T-helper 2 cell treated with Interferon-gamma antibody and Interleukin-4, amounts not matched to agents 100 ng/mL and 5 ng/mL, for 36 hours (primary cell): Measurements from ENCODE around the gene YBX2. TPM values are rescaled to one million over a fixed set of nuclear protein-coding genes. Genes with fewer than 3 reads are reported as not detected.

Source experiments
- intact Hi-C: fragments of 100-400 bp; cut with micrococcal nuclease; formaldehyde crosslinking; loops from one replicate; pipeline ENCODE4 v1.15.1; 2023
- total RNA-seq: library from RNA; stranded (reverse); gene quantifications from 2 replicates; pipeline ENCODE4 v1.2.3, GENCODE V29; 2022

Gene YBX2
- total RNA-seq, 1 donor from 2014 or later: 1.3 TPM

DNA sequence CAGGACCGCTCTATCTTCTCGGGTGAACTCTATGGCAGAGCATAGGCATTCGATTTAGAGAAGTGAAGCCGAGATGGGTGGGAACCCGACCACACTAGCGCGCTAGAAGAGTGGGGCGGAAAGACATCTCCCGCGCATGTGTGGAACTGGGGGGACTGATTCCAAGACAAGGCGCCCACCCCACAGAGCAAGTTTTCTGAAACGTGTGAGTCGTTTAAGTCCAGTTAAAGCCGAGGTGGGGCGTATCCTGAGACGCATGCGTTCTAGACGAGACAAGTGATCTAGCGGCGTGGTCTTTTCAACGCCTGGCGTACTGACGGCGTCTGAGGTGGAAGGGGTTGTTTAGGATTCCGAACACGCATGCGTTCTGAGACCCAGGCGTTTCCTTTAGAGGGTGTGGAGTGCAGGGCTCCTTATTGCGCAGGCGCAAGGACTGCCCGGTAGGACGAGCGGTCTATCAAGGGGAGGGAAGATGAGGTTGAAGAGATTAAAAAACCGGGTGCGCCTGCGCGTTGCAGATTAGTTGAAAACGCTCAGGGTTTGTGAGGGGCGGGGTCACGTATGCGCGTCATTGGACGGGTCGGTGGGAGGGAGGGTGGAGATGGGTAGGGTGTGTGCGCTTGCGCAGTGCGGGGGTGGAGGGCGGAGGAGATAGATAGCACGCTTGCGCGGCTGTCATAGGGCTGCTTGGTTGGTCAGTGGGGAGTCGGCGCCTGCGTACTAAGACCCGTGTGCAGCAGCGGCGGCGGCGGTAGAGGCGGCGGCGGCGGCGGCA lies 12.7 kb upstream of the YBX2 start, which contains the start of gene EIF5A:
Gene EIF5A (plus strand): TSS at position 718 of the 775 bp plus-strand sequence. CDS start 2,008 bp downstream, outside the sequence.
- intact Hi-C loops: loop anchor here (1.0 to 5.0 kb wide), 10 partner anchors 26 to 580 kb away; partner anchors contain the start of genes ELP5, KCTD11, PHF23 and POLR2A

DNA sequence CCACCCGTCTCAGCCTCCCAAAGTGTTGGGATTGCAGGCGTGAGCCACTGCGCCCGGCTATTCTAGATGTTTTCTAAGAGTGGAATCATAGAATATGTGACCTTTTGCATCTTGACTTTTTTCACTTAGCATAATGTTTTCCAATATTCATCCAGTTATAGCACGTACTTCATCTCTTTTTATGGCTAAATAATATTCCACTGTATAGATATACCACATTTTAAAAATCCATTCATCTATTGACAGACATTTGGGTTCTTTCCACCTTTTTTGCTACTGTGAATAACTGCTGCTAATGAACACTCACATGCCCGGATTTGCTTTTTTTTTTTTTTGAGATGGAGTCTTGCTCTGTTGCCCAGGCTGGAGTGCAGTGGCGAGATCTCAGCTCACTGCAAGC lies 9.7 kb upstream of the YBX2 start:
- intact Hi-C loops: no loop called here

- intact Hi-C loops: loop anchor here (1.0 kb wide), 3 partner anchors 16 to 250 kb away; no protein-coding TSS in a partner anchor
These were observed 1.9 kb upstream of the YBX2 start for GRCh38 chr17:7296189-7296861.

DNA sequence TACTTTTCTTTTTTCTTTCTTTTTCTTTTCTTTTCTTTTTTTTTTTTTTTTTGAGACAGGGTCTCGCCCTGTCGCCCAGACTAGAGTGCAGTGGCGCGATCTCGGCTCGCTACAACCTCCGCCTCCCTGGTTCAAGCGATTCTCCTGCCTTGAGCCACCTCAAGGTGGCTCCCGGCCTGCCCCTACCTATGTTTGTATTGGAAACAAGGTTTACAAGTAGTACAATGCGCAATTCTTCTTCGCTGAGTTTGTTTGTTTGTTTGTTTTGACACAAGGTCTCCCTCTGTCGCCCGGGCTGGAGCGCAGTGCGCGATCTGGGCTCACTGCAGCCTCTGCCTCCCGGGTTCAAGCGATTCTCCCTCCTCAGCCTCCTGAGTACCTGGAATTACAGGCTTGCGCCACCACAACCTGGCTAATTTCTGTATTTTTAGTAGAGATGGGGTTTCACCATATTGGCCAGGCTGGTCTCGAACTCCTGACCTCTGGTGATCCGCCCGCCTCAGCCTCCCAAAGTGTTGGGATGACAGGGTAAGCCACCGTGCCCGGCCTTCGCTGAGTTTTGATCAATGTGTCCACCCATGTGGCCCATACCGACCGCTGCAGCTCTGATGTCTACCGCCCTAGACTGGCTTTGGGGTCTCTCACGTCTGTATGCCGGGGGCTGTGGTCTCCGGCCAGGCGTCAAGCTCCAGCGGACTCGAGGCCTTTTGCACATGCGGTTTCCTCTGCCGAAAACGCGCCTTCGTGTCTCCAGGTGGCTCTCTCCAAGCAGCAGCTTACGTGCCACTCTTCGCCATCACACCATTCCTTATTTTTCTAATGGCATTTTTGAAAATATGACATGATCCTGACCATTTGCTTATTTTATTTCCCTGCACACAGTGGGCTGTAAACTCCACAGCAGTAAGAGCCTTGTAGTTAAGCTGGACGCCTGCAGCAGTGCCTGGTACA lies 1.1 kb upstream of the YBX2 start:
- intact Hi-C loops: loop anchor here (1.0 kb wide), 3 partner anchors 15 to 249 kb away; no protein-coding TSS in a partner anchor

DNA sequence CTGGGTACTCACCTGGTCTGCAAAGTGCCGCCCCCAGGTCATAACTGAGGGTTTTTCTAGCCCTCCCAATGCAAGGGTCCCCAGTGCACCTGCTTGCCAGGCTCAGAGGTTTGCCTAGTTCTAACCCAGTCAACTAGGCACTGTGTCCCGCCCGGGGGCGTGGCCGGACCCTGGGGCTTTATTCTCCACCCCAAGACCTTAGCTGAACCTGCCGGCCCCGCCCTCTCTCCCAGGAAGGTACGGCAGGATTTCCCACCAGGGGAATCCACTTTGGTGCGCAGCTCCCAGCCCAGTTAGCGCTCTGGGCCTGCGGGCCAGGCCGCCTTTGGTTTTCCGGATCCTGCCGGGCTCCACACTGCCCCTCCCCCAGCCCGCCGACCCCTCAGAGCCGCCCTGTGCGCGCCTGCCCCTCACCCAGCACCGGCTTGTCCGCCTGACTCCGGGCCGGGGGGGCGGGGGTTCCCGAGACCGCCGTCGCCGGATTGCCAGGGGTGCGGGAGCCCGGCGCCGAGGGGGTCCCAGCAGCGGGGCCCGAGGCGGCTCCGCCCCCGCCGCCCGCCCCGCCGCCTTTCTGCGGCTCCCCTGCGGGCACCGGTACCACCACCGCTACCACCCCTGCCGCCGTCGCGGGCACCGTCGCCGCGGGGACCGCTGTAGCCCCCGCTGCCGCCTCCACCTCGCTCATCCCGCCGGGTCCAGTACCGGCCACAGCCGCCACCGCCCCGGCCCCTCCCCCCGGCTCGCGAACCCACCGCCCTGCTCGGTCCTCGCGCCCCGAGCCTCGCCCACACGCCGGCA lies 424 bp downstream of the YBX2 start:
- intact Hi-C loops: no loop called here

GRCh38 chr17:7293159-7293558 lies 1.3 kb downstream of the YBX2 start:
- intact Hi-C loops: no loop called here

- intact Hi-C loops: no loop called here
These were observed 1.7 kb downstream of the YBX2 start for GRCh38 chr17:7292729-7293128.

DNA sequence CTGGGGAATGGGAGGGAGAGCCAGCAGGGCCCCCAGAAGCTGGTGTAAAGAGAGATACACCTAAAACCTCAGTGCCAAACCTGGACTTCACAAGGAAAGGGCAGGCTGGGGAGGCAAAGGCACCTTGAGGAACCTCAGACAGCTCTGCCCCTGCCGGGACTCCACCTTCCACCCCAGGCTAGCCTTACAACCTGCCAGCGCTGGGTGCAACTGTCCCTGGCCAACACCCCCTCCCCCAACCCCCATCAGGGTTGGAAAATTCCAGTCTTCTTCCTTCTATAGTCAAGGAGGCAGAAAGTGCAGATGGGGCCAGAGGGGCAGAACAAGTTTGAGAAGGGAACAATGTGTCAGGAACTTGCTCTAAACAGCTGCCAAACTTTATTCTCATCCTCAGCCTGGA lies 2.2 kb downstream of the YBX2 start:
- intact Hi-C loops: no loop called here

- intact Hi-C loops: no loop called here
These were observed 3.8 kb downstream of the YBX2 start for GRCh38 chr17:7290685-7291084.

DNA sequence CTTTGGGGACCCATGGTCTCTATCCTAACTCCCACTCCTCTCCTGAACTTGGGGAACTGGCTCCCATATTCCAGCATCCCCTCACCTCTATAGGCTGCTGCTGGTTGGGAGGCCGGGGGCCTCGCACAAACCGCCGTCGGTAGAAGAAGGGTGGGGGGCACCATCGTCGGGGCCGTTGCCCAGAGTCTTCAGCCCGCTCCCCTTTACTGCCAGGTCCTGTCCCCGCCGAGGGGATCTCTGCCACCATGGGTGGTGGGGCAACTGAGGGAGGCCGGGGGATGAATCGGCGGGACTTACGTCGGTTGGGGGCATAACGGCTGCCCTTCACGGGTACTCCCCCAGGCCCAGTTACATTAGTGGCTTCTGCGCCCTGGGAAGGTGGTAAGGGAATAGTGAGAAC lies 4.3 kb downstream of the YBX2 start:
- intact Hi-C loops: no loop called here

GRCh38 chr17:7289256-7290032 lies 5.0 kb downstream of the YBX2 start:
- intact Hi-C loops: no loop called here

DNA sequence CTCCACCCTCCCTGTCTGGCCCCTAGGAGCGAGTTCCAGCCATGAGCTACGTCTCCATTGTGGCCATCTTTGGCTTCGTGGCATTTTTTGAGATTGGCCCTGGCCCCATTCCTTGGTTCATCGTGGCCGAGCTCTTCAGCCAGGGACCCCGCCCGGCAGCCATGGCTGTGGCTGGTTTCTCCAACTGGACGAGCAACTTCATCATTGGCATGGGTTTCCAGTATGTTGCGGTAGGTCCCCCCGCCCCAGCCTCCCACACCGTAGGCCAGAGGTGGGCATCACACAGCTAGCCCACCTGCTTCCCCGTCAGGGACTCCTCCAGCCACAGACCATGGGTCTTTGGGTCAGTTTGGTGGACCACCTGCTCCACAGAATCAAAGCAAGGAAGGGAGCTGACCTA lies 8.8 kb downstream of the YBX2 start:
- intact Hi-C loops: no loop called here

GRCh38 chr17:7284911-7285310 lies 9.5 kb downstream of the YBX2 start:
- intact Hi-C loops: no loop called here

DNA sequence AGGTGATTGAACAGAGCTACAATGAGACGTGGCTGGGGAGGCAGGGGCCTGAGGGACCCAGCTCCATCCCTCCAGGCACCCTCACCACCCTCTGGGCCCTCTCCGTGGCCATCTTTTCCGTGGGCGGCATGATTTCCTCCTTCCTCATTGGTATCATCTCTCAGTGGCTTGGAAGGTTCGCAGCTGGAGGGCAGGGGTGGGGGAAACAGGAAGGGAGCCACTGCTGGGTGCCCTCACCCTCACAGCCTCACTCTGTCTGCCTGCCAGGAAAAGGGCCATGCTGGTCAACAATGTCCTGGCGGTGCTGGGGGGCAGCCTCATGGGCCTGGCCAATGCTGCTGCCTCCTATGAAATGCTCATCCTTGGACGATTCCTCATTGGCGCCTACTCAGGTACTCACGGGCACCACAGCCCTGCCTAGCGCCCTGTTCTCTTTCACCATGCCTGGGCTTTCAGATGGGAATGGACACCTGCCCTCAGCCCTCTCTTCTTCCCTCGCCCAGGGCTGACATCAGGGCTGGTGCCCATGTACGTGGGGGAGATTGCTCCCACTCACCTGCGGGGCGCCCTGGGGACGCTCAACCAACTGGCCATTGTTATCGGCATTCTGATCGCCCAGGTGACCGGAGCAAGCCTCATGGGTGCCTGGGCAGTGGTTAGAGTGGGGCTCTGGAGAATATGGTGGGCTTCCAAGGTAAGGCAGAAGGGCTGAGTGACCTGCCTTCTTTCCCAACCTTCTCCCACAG lies 10.8 kb downstream of the YBX2 start:
- intact Hi-C loops: no loop called here

GRCh38 chr17:7282752-7283321 lies 11.6 kb downstream of the YBX2 start:
- intact Hi-C loops: no loop called here

DNA sequence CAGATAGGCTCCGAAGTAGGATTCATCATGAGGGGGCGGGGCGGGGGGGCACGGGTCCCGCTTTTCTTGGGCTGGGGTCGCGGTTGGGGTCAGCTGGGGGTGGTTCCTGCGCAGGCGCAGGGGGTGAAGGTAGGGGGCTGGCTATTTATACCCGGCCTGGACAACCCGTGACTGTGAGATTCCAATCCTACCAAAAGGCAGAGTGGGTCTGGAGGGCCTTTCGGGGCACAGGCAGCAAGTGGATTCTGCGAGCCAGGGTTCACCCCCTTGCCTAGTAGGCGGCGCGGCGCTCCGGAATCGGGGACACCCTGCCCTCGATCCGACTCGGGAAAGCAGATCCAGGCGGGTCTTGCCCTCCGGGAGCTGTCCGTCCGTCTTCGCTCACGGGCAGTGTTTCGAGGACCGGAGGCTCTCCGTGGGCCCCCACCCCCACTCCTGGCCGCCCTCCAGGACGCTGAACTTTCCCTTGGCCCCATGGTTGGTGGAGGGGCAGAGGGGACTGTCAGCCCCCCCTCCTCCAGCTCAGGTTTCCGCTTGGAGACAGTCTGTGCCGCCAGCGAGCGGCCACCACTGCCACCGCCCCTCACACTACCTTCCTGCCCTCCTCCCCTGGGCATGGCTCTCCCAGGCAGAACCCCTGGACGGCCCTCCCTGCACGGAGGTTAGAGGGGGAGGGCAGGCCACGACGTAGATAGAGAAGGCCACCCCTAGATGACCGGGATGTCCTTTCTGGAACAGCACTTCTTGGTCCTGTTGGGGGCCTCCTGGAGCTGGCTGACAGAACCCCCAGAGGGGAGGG lies 12.3 kb downstream of the YBX2 start:
- intact Hi-C loops: loop anchor here (1.0 kb wide), 1 partner anchor 25 kb away; the partner anchor contains the start of gene EIF5A

GRCh38 chr17:7281074-7281952 lies 13.1 kb downstream of the YBX2 start, which contains the start of gene SLC2A4:
TSS of gene SLC2A4 (plus strand) at chr17:7281718. CDS start at chr17:7281935, 217 bp downstream.
- intact Hi-C loops: loop anchor here (1.0 kb wide), 1 partner anchor 26 kb away; the partner anchor contains the start of gene EIF5A
